H1 (cell line): ENCODE measurements around the gene PRSS12. TPM values are rescaled to one million over a fixed set of nuclear protein-coding genes. Genes with fewer than 3 reads are reported as not detected.

ENCODE experiments used
- CTCF ChIA-PET: fragments of 300-600 bp; sonication (Branson Sonifier 250); formaldehyde crosslinking; loops from one replicate; lab custom pipeline; 2021; ENCODE audit not compliant: partially characterized antibody; lab: Charles Lee
- POLR2A ChIA-PET: fragments of 300-600 bp; sonication (Branson Sonifier 250); formaldehyde crosslinking; loops from one replicate; lab custom pipeline; 2021; ENCODE audit warnings: inconsistent platforms; ENCODE audit not compliant: partially characterized antibody; lab: Charles Lee
- DNase-seq, 2 experiments: peaks; one replicate each; pipeline versions ENCODE4 v3.0.0 to v3.0.0-alpha.2; 2010 to 2022; ENCODE audit warnings: low spot score in 2 of 2, low read depth in 1 of 2, mixed read lengths in 1 of 2
- FAIRE-seq: peaks from 2 replicates; lab custom pipeline; 2011; peaks lifted over from hg19 to GRCh38; lab: Jason Lieb, UNC
- H2AFZ ChIP-seq: 2 replicates; pipeline ENCODE4 v1.8.1; 2012; ENCODE audit warnings: low read length, inconsistent platforms
- H2AK5ac ChIP-seq: 2 replicates; pipeline ENCODE4 v1.6.1; 2013; ENCODE audit warnings: low read depth, low read length
- H2BK120ac ChIP-seq: replicated peaks from 2 replicates; pipeline ENCODE3; 2013; ENCODE audit warnings: low read depth, low read length, inconsistent platforms
- H2BK12ac ChIP-seq: 2 replicates; pipeline ENCODE4 v1.6.1; 2013; ENCODE audit warnings: low read depth, low read length
- H2BK15ac ChIP-seq: 2 replicates; pipeline ENCODE4 v1.6.1; 2013; ENCODE audit warnings: low read length
- H2BK20ac ChIP-seq: 2 replicates; pipeline ENCODE4 v1.6.1; 2013; ENCODE audit warnings: low read length
- H2BK5ac ChIP-seq: 2 replicates; pipeline ENCODE4 v1.6.1; 2013; ENCODE audit warnings: low read depth, low read length
- H3K14ac ChIP-seq: 2 replicates; pipeline ENCODE4 v1.6.1; 2013; ENCODE audit warnings: inconsistent platforms; ENCODE audit not compliant: insufficient read length
- H3K18ac ChIP-seq: 2 replicates; pipeline ENCODE4 v1.6.1; 2013; ENCODE audit warnings: low read length; ENCODE audit errors: extremely low read depth
- H3K23ac ChIP-seq: 2 replicates; pipeline ENCODE4 v1.6.1; 2013; ENCODE audit warnings: inconsistent platforms; ENCODE audit not compliant: insufficient read length
- H3K23me2 ChIP-seq: 2 replicates; pipeline ENCODE4 v1.6.1; 2013; ENCODE audit warnings: low read depth, low read length
- H3K27ac ChIP-seq: 2 replicates; pipeline ENCODE4 v1.6.1; 2011; ENCODE audit warnings: low read depth, low read length, inconsistent platforms
- H3K27me3 ChIP-seq, 4 experiments: replicated peaks in 1 of 4; 1 replicate in 1 of 4; 2 replicates in 3 of 4; pipeline versions ENCODE4 v1.6.1 to v1.8.1; 2011 to 2013; ENCODE audit warnings: low read length in 3 of 4, mild to moderate bottlenecking in 3 of 4, inconsistent platforms in 2 of 4, mixed read lengths in 2 of 4, moderate library complexity in 1 of 4; ENCODE audit not compliant: control insufficient read depth in 3 of 4, insufficient read depth in 3 of 4; ENCODE audit errors: extremely low read depth in 1 of 4
- H3K36me3 ChIP-seq, 4 experiments: 2 replicates each; pipeline versions ENCODE4 v1.6.1 to v1.8.1; 2011 to 2013; ENCODE audit warnings: mild to moderate bottlenecking in 4 of 4, low read length in 3 of 4, moderate library complexity in 2 of 4, control low read depth in 1 of 4, inconsistent platforms in 1 of 4; ENCODE audit not compliant: insufficient read depth in 4 of 4, control insufficient read depth in 2 of 4
- H3K4ac ChIP-seq: replicated peaks from 2 replicates; pipeline ENCODE3; 2013; ENCODE audit warnings: low read length, low read depth, mixed read lengths, inconsistent platforms; ENCODE audit not compliant: insufficient read length
- H3K4me1 ChIP-seq, 4 experiments: replicated peaks in 1 of 4; 1 replicate in 1 of 4; 2 replicates in 3 of 4; pipeline versions ENCODE4 v1.6.1 to v1.8.1; 2011 to 2013; ENCODE audit warnings: low read length in 3 of 4, inconsistent platforms in 2 of 4, mixed read lengths in 1 of 4; ENCODE audit not compliant: insufficient read depth in 4 of 4, control insufficient read depth in 3 of 4
- H3K4me2 ChIP-seq, 2 experiments: 2 replicates each; pipeline versions ENCODE4 v1.6.1 to v1.8.1; 2011 to 2013; ENCODE audit warnings: low read depth in 2 of 2, low read length in 2 of 2, control low read depth in 1 of 2, inconsistent platforms in 1 of 2, mild to moderate bottlenecking in 1 of 2; ENCODE audit not compliant: insufficient read depth in 1 of 2
- H3K4me3 ChIP-seq, 4 experiments: fragments of 200-600, 300-600 bp in 1 of 4; sonication (generic), shearing (Covaris generic), sonication (Bioruptor Twin) in 1 of 4; 2 replicates each; pipeline versions ENCODE4 v1.5.1 to v1.8.1; 2011 to 2016; ENCODE audit warnings: low read length in 4 of 4, low read depth in 3 of 4, control low read depth in 2 of 4, inconsistent platforms in 2 of 4, mild to moderate bottlenecking in 2 of 4, mixed read lengths in 1 of 4, moderate library complexity in 1 of 4; ENCODE audit not compliant: insufficient read depth in 2 of 4; ENCODE audit errors: extremely low read depth in 1 of 4
- H3K56ac ChIP-seq: replicated peaks from 2 replicates; pipeline ENCODE3; 2013; ENCODE audit warnings: low read depth, mild to moderate bottlenecking, mixed read lengths, low read length, inconsistent platforms; ENCODE audit not compliant: insufficient read length
- H3K79me1 ChIP-seq: 2 replicates; pipeline ENCODE4 v1.6.1; 2013; ENCODE audit warnings: low read depth, low read length, control low read depth
- H3K79me2 ChIP-seq, 2 experiments: 2 replicates each; pipeline versions ENCODE4 v1.6.1 to v1.8.1; 2012 to 2013; ENCODE audit warnings: low read length in 2 of 2, mild to moderate bottlenecking in 2 of 2, inconsistent platforms in 1 of 2; ENCODE audit not compliant: insufficient read depth in 2 of 2, control insufficient read depth in 1 of 2
- H3K9ac ChIP-seq, 4 experiments: replicated peaks in 1 of 4; 1 replicate in 1 of 4; 2 replicates in 3 of 4; pipeline versions ENCODE4 v1.6.1 to v1.8.1; 2011 to 2013; ENCODE audit warnings: low read depth in 3 of 4, low read length in 3 of 4, control low read depth in 2 of 4, mild to moderate bottlenecking in 2 of 4, moderate library complexity in 2 of 4, inconsistent platforms in 1 of 4; ENCODE audit errors: extremely low read depth in 1 of 4
- H3K9me3 ChIP-seq, 2 experiments: 2 replicates each; pipeline versions ENCODE4 v1.6.1 to v1.8.1; 2012 to 2013; ENCODE audit warnings: mild to moderate bottlenecking in 2 of 2, moderate library complexity in 2 of 2, control low read depth in 1 of 2, inconsistent platforms in 1 of 2, low read depth in 1 of 2, low read length in 1 of 2, mixed read lengths in 1 of 2; ENCODE audit not compliant: insufficient read depth in 2 of 2
- H4K20me1 ChIP-seq, 2 experiments: replicated peaks in 1 of 2; 2 replicates each; pipeline versions ENCODE3 to v1.8.1; 2011 to 2013; ENCODE audit warnings: inconsistent platforms in 2 of 2, low read length in 2 of 2, mild to moderate bottlenecking in 1 of 2; ENCODE audit not compliant: insufficient read depth in 2 of 2, control insufficient read depth in 1 of 2
- H4K5ac ChIP-seq: 2 replicates; pipeline ENCODE4 v1.6.1; 2013; ENCODE audit warnings: low read length, low read depth, mixed read lengths, inconsistent platforms; ENCODE audit not compliant: insufficient read length
- H4K8ac ChIP-seq: 2 replicates; pipeline ENCODE4 v1.8.0; 2013; ENCODE audit warnings: mild to moderate bottlenecking, moderate library complexity, low read length, inconsistent platforms; ENCODE audit not compliant: insufficient read depth; ENCODE audit errors: extremely low read depth
- H4K91ac ChIP-seq: replicated peaks from 2 replicates; pipeline ENCODE3; 2013; ENCODE audit warnings: low read length, mixed read lengths, inconsistent platforms; ENCODE audit not compliant: insufficient read length
- WGBS, 2 experiments: shearing (Covaris generic) in 1 of 2; methylation state at CpG; one replicate each; pipeline versions ENCODE4 v1.1.6 to v1.1.7; 2013 to 2015; ENCODE audit warnings: low lambda C conversion rate in 2 of 2, mixed read lengths in 2 of 2, inconsistent platforms in 1 of 2, low coverage in 1 of 2, missing lambda C conversion rate in 1 of 2; ENCODE audit not compliant: insufficient replicate concordance in 2 of 2, insufficient coverage in 1 of 2, insufficient read length in 1 of 2; ENCODE audit errors: extremely low coverage in 1 of 2, missing lambda C conversion rate in 1 of 2; 5-methylcytosine and 5-hydroxymethylcytosine counted together
- polyA plus RNA-seq, 7 experiments: library from polyadenylated mRNA; depleted of rRNA in 3 of 7; stranded (reverse) in 5 of 7; unstranded in 2 of 7; fragments of >200 nt in 5 of 7; fragments of 200-250 nt in 2 of 7; gene quantifications; 1 replicate in 5 of 7; 2 replicates in 1 of 7; 4 replicates in 1 of 7; pipeline versions ENCODE4 v1.2.1 to v1.2.3, GENCODE V29; 2011 to 2013; ENCODE audit warnings: missing spikeins in 2 of 7, mixed read lengths in 2 of 7
- total RNA-seq: library from RNA; stranded (reverse); fragmentation: NEBNext Ultra II Directional; extraction: Animal tissue kit (Norgen Biotek cat#: 25700); gene quantifications from 2 replicates; pipeline ENCODE4 v1.2.1, GENCODE V29; 2021
- TF ChIP-seq, protein P1 (sequence below): fragments of 300-600 bp; sonication (generic); IDR thresholded peaks from 2 replicates; pipeline ENCODE4 v1.7.1; 2012; ENCODE audit warnings: low read length, moderate library complexity, mild to moderate bottlenecking, inconsistent platforms; ENCODE audit not compliant: insufficient replicate concordance

Gene PRSS12
- total and polyA plus RNA-seq, 2 of the 8 experiments (the other 6 are each of a cell fraction or from before 2014, with no cell fraction given) = 2.6 to 9.3 TPM

DNA sequence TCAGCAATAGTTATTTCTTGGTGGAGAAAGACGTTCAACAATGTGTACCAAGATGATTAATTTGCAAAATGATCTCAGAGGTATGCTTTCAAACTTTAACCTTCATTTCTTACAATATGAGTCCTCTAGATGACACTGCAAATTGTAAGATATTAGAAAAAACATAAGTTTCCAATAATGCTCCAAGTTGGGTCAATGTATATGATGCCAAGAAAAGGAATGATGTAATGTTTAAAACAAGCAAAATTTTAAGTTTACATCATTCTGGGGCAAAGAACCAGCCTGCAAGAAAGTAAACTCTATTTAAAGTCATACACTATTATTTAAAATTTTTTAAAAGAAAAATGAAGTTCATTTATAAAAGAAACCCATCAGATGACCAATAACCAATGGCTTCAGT is 56.1 kb downstream of the PRSS12 start:
- no peak overlapping the region for H3K18ac ChIP-seq
- no peak overlapping the region for H2AFZ ChIP-seq
- no peaks in the 10 kb centered on the region for H3K23me2 ChIP-seq
- no peak overlapping the region for H3K9ac ChIP-seq
- no peaks in the 10 kb centered on the region for H3K79me2 ChIP-seq
- no peak overlapping the region for H2BK15ac ChIP-seq
- 92% methylated on average over 1 of the region's 1 CpG; no CpG with 5 or more reads in 1 of the 2 experiments for WGBS, 2 experiments
- CTCF ChIA-PET = no interaction called here
- H3K4ac ChIP-seq = no peak overlapping the region
- no peak overlapping the region for H3K27ac ChIP-seq
- H2BK20ac ChIP-seq = no peak overlapping the region
- no peak overlapping the region for H2BK120ac ChIP-seq
- FAIRE-seq = no peak
- no peaks in the 10 kb centered on the region for H3K79me1 ChIP-seq
- H4K20me1 ChIP-seq = no peaks in the 10 kb centered on the region
- no peak overlapping the region for H3K4me2 ChIP-seq
- no peak overlapping the region for H2BK5ac ChIP-seq
- H3K56ac ChIP-seq = no peak overlapping the region
- no peaks in the 10 kb centered on the region for H3K36me3 ChIP-seq
- H3K4me1 ChIP-seq = no peaks in the 10 kb centered on the region
- DNase-seq = no peak
- H4K91ac ChIP-seq = no peak overlapping the region
- H4K5ac ChIP-seq = no peak overlapping the region
- H3K27me3 ChIP-seq = no peaks in the 10 kb centered on the region
- no peak overlapping the region for H4K8ac ChIP-seq
- H3K14ac ChIP-seq = no peak overlapping the region
- H3K23ac ChIP-seq = no peak overlapping the region
- no peaks in the 10 kb centered on the region for H3K9me3 ChIP-seq
- POLR2A ChIA-PET = no interaction called here
- H2BK12ac ChIP-seq = no peak overlapping the region
- no peak overlapping the region for H2AK5ac ChIP-seq
- no peak overlapping the region for H3K4me3 ChIP-seq
- TF ChIP-seq, protein P1, sequence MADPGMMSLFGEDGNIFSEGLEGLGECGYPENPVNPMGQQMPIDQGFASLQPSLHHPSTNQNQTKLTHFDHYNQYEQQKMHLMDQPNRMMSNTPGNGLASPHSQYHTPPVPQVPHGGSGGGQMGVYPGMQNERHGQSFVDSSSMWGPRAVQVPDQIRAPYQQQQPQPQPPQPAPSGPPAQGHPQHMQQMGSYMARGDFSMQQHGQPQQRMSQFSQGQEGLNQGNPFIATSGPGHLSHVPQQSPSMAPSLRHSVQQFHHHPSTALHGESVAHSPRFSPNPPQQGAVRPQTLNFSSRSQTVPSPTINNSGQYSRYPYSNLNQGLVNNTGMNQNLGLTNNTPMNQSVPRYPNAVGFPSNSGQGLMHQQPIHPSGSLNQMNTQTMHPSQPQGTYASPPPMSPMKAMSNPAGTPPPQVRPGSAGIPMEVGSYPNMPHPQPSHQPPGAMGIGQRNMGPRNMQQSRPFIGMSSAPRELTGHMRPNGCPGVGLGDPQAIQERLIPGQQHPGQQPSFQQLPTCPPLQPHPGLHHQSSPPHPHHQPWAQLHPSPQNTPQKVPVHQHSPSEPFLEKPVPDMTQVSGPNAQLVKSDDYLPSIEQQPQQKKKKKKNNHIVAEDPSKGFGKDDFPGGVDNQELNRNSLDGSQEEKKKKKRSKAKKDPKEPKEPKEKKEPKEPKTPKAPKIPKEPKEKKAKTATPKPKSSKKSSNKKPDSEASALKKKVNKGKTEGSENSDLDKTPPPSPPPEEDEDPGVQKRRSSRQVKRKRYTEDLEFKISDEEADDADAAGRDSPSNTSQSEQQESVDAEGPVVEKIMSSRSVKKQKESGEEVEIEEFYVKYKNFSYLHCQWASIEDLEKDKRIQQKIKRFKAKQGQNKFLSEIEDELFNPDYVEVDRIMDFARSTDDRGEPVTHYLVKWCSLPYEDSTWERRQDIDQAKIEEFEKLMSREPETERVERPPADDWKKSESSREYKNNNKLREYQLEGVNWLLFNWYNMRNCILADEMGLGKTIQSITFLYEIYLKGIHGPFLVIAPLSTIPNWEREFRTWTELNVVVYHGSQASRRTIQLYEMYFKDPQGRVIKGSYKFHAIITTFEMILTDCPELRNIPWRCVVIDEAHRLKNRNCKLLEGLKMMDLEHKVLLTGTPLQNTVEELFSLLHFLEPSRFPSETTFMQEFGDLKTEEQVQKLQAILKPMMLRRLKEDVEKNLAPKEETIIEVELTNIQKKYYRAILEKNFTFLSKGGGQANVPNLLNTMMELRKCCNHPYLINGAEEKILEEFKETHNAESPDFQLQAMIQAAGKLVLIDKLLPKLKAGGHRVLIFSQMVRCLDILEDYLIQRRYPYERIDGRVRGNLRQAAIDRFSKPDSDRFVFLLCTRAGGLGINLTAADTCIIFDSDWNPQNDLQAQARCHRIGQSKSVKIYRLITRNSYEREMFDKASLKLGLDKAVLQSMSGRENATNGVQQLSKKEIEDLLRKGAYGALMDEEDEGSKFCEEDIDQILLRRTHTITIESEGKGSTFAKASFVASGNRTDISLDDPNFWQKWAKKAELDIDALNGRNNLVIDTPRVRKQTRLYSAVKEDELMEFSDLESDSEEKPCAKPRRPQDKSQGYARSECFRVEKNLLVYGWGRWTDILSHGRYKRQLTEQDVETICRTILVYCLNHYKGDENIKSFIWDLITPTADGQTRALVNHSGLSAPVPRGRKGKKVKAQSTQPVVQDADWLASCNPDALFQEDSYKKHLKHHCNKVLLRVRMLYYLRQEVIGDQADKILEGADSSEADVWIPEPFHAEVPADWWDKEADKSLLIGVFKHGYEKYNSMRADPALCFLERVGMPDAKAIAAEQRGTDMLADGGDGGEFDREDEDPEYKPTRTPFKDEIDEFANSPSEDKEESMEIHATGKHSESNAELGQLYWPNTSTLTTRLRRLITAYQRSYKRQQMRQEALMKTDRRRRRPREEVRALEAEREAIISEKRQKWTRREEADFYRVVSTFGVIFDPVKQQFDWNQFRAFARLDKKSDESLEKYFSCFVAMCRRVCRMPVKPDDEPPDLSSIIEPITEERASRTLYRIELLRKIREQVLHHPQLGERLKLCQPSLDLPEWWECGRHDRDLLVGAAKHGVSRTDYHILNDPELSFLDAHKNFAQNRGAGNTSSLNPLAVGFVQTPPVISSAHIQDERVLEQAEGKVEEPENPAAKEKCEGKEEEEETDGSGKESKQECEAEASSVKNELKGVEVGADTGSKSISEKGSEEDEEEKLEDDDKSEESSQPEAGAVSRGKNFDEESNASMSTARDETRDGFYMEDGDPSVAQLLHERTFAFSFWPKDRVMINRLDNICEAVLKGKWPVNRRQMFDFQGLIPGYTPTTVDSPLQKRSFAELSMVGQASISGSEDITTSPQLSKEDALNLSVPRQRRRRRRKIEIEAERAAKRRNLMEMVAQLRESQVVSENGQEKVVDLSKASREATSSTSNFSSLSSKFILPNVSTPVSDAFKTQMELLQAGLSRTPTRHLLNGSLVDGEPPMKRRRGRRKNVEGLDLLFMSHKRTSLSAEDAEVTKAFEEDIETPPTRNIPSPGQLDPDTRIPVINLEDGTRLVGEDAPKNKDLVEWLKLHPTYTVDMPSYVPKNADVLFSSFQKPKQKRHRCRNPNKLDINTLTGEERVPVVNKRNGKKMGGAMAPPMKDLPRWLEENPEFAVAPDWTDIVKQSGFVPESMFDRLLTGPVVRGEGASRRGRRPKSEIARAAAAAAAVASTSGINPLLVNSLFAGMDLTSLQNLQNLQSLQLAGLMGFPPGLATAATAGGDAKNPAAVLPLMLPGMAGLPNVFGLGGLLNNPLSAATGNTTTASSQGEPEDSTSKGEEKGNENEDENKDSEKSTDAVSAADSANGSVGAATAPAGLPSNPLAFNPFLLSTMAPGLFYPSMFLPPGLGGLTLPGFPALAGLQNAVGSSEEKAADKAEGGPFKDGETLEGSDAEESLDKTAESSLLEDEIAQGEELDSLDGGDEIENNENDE = no peak
